Measurements from ENCODE around the gene ANKRD12.

DNA sequence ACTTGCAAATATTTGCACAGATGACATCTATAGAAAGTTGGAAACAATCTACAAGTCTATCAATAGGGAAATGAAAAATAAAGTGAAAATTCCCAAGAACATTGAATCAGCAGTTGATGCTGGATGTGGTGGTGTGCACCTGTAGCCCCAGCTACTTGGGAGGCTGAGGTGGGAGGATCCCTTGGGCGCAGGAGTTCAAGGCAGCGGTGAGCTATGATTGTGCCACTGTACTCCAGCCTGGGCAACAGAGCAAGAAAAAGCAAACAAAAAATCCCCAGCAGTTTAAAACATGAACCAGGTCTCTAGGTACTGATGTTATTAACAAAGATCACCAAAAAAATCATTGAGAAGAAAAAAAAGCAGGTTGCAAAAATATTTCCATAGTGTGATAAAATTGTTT lies 49.4 kb upstream of the ANKRD12 start:
- TF ChIP-seq TAF1 (conservative IDR thresholded peaks at IDR 0.05) (no peak), RAD21 (IDR thresholded peaks at IDR 0.05) (no peak), JUND (IDR thresholded peaks at IDR 0.05) (no peak)
- TF ChIP-seq, protein P1, sequence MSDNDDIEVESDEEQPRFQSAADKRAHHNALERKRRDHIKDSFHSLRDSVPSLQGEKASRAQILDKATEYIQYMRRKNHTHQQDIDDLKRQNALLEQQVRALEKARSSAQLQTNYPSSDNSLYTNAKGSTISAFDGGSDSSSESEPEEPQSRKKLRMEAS (IDR thresholded peaks at IDR 0.05): no peak
- TF ChIP-seq, protein P2, sequence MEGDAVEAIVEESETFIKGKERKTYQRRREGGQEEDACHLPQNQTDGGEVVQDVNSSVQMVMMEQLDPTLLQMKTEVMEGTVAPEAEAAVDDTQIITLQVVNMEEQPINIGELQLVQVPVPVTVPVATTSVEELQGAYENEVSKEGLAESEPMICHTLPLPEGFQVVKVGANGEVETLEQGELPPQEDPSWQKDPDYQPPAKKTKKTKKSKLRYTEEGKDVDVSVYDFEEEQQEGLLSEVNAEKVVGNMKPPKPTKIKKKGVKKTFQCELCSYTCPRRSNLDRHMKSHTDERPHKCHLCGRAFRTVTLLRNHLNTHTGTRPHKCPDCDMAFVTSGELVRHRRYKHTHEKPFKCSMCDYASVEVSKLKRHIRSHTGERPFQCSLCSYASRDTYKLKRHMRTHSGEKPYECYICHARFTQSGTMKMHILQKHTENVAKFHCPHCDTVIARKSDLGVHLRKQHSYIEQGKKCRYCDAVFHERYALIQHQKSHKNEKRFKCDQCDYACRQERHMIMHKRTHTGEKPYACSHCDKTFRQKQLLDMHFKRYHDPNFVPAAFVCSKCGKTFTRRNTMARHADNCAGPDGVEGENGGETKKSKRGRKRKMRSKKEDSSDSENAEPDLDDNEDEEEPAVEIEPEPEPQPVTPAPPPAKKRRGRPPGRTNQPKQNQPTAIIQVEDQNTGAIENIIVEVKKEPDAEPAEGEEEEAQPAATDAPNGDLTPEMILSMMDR (IDR thresholded peaks at IDR 0.05; ENCODE audit: low read depth, low read length, missing input control): no peak

All from liver (tissue), 3 donors.